Activated CD8-positive, alpha-beta memory T cell treated with anti-CD3 and anti-CD28 coated beads, Interleukin-2, amount 10 ng/mL, durations not matched to agents 7 days and 5 days (primary cell): ENCODE data around the gene RUNX3. TPM values are rescaled to one million over a fixed set of nuclear protein-coding genes. Genes with fewer than 3 reads are reported as not detected.
"Not testable (repeated sequence)": the region's sequence is repeated elsewhere in the genome, so short reads cannot be mapped to it uniquely, and the experiment has no call there.

Experiments
- ATAC-seq: fragments of 150-1000 bp; cut with Tn5 transposase; one replicate; pipeline ENCODE4 v1.10.0; 2021; ENCODE audit warnings: moderate library complexity
- CTCF ChIA-PET: fragments of 350-600 bp; sonication (Branson Sonifier 250); formaldehyde crosslinking; loops from one replicate; lab custom pipeline; 2021; ENCODE audit warnings: antibody characterized with exemption; lab: Charles Lee
- DNase-seq: peaks from one replicate; pipeline ENCODE4 v3.0.0-alpha.2; 2020
- H3K27ac Mint-ChIP-seq: one replicate; pipeline ENCODE4 v1.8.0; 2021; ENCODE audit warnings: mild to moderate bottlenecking, mixed read lengths
- H3K27me3 Mint-ChIP-seq: one replicate; pipeline ENCODE4 v1.8.0; 2021; ENCODE audit warnings: mixed read lengths
- H3K36me3 Mint-ChIP-seq: one replicate; pipeline ENCODE4 v1.8.0; 2021; ENCODE audit warnings: mild to moderate bottlenecking, mixed read lengths
- H3K4me1 Mint-ChIP-seq: one replicate; pipeline ENCODE4 v1.8.0; 2021; ENCODE audit warnings: mixed read lengths
- H3K4me3 Mint-ChIP-seq: one replicate; pipeline ENCODE4 v1.8.0; 2021; ENCODE audit warnings: mild to moderate bottlenecking, moderate library complexity, mixed read lengths
- H3K9me3 Mint-ChIP-seq: one replicate; pipeline ENCODE4 v1.8.0; 2022; ENCODE audit warnings: low read depth, mixed read lengths
- total RNA-seq, 2 experiments: library from RNA; stranded (reverse); gene quantifications; one replicate each; pipeline ENCODE4 v1.2.3, GENCODE V29; 2021

The RUNX3 gene
- total RNA-seq, 2 experiments from 2014 or later, result 224 to 246 TPM

DNA sequence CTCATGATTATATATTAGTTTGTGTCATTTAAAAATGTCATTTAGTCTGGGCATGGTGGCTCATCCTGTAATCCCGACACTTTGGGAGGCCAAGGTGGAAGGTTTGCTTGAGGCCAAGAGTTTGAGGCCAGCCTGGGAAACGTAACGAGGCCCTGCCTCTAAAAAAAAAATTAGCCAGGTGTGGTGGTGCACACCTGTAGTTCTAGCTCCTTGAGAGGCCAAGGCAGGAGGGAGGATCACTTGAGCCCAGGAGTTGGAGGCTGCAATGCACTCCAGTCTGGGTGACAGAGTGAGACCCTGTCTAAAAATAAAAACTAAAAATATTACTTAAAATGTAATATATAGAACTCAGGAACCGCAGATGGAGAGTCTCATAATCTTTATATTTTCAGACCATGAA, 34.6 kb downstream of the RUNX3 start:
- DNase-seq (peak; percentile 33), ATAC-seq (no peak)
- H3K27me3 Mint-ChIP-seq, result peaks cover 2% of the 10 kb centered on the region
- H3K9me3 Mint-ChIP-seq, result peaks cover 14% of the 10 kb centered on the region
- CTCF ChIA-PET, result interaction anchor here (1.0 to 2.0 kb wide), 2 partner anchors 141 to 205 kb away, joined by 3 to 6 read pairs; no protein-coding TSS in a partner anchor
- no peak overlapping the region for H3K4me3 Mint-ChIP-seq
- peaks cover 18% of the 10 kb centered on the region for H3K36me3 Mint-ChIP-seq
- H3K27ac Mint-ChIP-seq, result no peak overlapping the region
- peaks cover 19% of the 10 kb centered on the region for H3K4me1 Mint-ChIP-seq

DNA sequence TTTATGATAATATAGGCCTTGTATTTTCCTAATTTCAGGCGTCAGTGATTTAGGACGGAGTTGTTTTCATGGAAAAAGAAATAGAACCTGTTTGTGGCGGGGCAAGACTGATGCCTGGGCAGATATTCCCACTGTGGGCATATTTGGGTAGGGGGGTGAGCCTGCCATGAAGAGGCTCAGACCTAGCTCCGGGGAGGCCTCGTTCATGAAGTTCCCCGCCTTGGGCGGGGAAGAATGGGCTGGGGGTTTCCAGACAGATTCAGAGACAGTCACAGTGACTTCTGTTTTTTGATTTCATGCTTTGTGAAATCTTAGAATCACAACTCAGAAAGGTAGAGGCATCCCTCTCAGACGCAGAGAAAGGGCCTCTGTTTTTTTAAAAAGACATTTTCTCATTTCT, 36.1 kb downstream of the RUNX3 start:
- H3K9me3 Mint-ChIP-seq, result peaks cover 14% of the 10 kb centered on the region
- H3K4me1 Mint-ChIP-seq, result peaks cover 10% of the 10 kb centered on the region
- peaks cover 4% of the 10 kb centered on the region for H3K27me3 Mint-ChIP-seq
- peak; percentile 37 for DNase-seq
- CTCF ChIA-PET, result interaction anchor here (2.0 kb wide), 1 partner anchor 143 kb away, joined by 6 read pairs; no protein-coding TSS in a partner anchor
- H3K4me3 Mint-ChIP-seq, result no peak overlapping the region
- ATAC-seq, result no peak
- H3K27ac Mint-ChIP-seq, result peak overlapping the region; percentile 2
- peaks cover 17% of the 10 kb centered on the region for H3K36me3 Mint-ChIP-seq

DNA sequence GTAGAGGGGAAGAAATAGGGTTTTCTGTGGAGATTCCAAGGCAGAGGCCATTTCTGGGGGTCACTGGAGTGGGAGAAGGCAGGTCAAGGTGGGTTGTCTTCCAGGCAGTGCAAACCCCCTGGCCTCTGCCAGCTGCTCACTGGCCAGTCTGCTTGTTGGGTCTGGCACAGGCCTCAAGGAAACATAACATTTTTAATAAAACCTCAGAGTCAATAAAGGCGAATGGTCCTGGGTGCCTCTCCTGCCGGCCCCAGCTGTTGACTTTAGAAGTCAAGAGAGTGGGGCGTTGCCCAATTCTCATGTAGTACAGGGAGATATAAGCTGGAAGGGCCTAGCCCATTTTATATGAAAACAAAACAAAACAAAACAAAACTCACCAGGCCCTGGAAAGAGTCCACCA, 36.6 kb downstream of the RUNX3 start:
- DNase-seq (peak; percentile 36), ATAC-seq (no peak)
- Mint-ChIP-seq H3K36me3 (peaks cover 15% of the 10 kb centered on the region), H3K27ac (no peak overlapping the region), H3K4me1 (peaks cover 6% of the 10 kb centered on the region), H3K27me3 (peaks cover 4% of the 10 kb centered on the region), H3K9me3 (peaks cover 14% of the 10 kb centered on the region), H3K4me3 (no peak overlapping the region)
- CTCF ChIA-PET, result interaction anchor here (2.0 kb wide), 1 partner anchor 143 kb away, joined by 6 read pairs; no protein-coding TSS in a partner anchor

DNA sequence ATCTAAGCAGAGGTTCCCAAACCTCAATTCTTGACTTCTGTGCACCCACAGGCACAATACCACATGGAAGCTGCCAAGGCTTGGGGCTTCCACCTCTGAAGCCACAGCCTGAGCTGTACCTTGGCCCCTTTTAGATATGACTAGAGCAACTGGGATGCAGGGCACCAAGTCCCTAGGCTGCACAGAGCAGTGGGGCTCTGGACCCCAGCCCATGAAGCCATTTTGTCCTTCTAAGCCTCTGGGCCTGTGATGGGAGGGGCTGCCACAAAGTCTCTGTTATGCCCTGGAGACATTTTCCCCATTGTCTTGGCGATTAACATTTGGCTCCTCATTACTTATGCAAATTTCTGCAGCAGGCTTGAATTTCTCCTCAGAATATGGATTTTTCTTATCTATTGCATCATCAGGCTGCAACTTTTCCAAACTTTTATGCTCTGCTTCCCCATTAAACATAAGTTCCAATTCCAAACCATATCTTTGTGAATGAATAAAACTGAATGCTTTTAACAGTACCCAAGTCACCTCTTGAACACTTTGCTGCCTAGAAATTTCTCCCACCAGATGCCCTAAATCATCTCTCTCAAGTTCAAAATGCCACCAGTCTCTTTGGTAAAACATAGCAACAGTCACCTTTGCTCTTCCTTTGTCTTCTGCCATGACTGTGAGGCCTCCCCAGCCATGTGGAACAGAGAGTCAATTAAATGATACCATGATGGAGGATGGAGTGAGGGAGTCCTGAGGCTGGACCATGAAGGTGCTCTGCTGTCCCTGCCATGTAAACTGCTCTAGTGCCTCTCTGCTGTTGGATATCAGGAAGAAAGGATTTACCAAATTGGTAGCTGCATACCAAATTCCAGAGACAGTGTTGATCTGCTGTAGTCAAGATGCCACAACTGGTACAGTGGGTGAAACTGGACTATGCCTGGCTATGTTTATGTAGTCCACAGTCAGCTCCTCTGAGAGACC, 37.6 kb downstream of the RUNX3 start:
- H3K27ac Mint-ChIP-seq, result no peak overlapping the region
- DNase-seq (peak; percentile 35), ATAC-seq (no peak)
- no peak overlapping the region for H3K4me3 Mint-ChIP-seq
- peaks cover 4% of the 10 kb centered on the region for H3K27me3 Mint-ChIP-seq
- CTCF ChIA-PET, result no interaction called here
- H3K36me3 Mint-ChIP-seq, result peaks cover 15% of the 10 kb centered on the region
- H3K9me3 Mint-ChIP-seq, result peaks cover 14% of the 10 kb centered on the region
- H3K4me1 Mint-ChIP-seq, result no peaks in the 10 kb centered on the region

DNA sequence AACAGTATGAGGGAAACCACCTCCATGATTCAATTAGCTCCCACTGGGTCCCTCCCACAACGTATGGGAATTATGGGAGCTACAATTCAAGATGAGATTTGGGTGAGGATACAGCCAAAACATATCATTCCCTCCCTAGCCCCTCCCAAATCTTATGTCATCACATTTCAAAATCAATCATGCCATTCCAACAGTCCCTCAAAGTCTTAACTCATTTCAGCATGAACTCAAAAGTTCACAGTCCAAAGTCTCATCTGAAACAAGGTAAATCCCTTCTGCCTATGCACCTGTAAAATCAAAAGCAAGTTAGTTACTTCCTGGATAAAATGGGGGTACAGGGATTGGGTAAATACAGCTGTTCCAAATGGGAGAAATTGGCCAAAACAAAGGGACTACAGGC, 38.7 kb downstream of the RUNX3 start:
- H3K27ac Mint-ChIP-seq, H3K4me1 Mint-ChIP-seq, H3K27me3 Mint-ChIP-seq, CTCF ChIA-PET, ATAC-seq, DNase-seq, H3K4me3 Mint-ChIP-seq: not testable (repeated sequence)
- peaks cover 14% of the 10 kb centered on the region for H3K9me3 Mint-ChIP-seq
- H3K36me3 Mint-ChIP-seq, result peaks cover 15% of the 10 kb centered on the region

DNA sequence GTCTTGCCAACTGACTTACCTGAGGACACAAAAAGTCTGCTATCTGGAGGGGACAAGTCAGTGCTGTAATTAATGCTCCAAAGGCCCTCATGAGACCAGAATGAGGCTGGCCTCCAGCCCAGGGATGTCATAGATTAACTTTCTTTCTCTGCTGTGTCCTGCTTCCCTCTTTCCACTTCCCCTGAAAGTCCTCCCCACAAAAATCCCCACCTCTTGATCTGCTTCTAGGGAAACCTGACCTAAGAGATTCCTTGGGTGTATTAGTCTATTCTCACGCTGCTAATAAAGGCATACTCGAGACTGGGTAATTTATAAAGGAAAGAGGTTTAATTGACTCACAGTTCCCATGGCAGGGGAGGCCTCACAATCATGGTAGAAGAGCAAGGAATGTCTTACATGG, 39.2 kb downstream of the RUNX3 start:
- Mint-ChIP-seq H3K4me1 (no peaks in the 10 kb centered on the region), H3K9me3 (peaks cover 14% of the 10 kb centered on the region), H3K36me3 (peaks cover 15% of the 10 kb centered on the region), H3K27me3 (peaks cover 8% of the 10 kb centered on the region), H3K27ac (no peak overlapping the region), H3K4me3 (no peak overlapping the region)
- CTCF ChIA-PET, result no interaction called here
- no peak for DNase-seq
- ATAC-seq, result no peak

DNA sequence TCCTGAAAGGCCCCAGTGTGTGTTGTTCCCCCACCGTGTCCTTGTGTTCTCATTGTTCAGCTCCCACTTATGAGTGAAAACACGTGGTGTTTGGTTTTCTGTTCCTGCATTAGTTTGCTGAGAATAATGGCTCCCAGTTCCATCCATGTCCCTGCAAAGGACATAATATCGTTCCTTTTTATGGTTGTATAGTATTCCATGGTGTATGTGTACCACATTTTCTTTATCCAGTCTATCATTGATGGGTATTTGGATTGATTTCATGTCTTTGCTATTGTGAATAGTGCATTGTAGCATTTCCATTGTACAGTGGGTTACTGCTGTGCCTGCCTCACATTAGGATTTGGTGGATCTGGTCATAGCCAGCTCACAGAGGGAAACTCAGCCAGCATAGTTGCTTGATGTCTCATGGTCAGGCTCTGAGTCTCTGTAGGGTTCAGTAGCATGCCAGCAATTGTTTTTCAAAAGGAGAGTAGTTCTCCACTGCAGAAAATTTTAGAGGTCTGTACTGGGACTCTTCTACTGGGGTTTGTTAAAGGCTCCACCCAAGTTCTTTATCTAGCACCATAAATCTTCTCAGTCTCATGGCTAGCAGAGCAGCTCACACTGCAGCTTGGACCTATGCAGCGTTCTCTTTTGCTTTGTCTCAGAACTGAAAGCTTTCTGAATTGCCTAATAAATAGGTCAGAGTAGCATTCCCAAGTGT, 41.0 kb downstream of the RUNX3 start:
- Mint-ChIP-seq H3K27ac (no peak overlapping the region), H3K4me3 (no peak overlapping the region), H3K4me1 (no peaks in the 10 kb centered on the region), H3K9me3 (peaks cover 20% of the 10 kb centered on the region), H3K36me3 (peaks cover 22% of the 10 kb centered on the region), H3K27me3 (peaks cover 21% of the 10 kb centered on the region)
- DNase-seq, result no peak
- ATAC-seq, result no peak
- CTCF ChIA-PET, result interaction anchor here (1.4 kb wide), 1 partner anchor 9 kb away, joined by 5 read pairs; no protein-coding TSS in a partner anchor

DNA sequence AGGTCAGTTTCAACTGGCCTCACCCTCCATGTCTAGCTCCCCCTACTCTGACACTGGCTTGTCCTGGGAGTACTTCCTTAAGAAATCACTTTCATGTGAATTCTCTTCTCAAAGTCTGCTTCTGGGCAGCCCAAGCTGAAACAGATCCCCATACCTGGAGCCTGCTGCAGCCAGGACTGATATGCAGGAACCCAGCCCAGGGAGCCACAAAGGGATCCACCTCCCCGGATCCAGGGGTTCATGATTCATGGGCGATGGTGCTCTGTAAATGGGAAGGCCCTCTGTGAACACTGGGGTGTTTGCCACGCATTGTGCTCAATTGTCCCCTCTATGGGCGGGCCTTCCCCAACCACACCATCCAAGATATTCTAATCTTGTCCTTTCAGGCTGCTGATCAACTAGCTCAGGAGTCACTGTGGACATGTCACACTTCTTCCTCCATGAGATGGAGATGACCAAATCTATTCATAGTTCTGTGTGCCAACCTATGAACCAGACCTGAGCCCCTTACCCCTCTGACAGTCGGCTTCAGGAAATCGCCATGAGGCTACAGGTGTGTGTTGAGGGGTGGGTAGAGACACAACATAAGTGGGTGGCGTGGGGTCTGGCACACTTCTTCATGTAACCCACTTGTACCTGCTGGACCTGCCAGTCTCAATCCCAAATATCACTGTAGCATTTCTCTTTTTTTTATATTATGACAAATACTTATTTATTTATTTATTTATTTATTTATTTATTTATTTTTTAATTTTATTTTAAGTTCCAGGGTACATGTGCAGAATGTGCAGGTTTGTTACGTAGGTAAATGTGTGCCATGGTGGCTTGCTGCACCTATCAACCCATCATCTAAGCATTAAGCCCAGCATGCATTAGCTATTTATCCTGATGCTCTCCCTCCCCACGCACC, 41.8 kb downstream of the RUNX3 start:
- DNase-seq (peak; percentile 38), ATAC-seq (no peak)
- CTCF ChIA-PET, result interaction anchor here (1.4 kb wide), 1 partner anchor 10 kb away, joined by 5 read pairs; no protein-coding TSS in a partner anchor
- peaks cover 23% of the 10 kb centered on the region for H3K36me3 Mint-ChIP-seq
- no peaks in the 10 kb centered on the region for H3K4me1 Mint-ChIP-seq
- H3K27me3 Mint-ChIP-seq, result peaks cover 29% of the 10 kb centered on the region
- no peak overlapping the region for H3K4me3 Mint-ChIP-seq
- no peak overlapping the region for H3K27ac Mint-ChIP-seq
- H3K9me3 Mint-ChIP-seq, result peaks cover 23% of the 10 kb centered on the region

DNA sequence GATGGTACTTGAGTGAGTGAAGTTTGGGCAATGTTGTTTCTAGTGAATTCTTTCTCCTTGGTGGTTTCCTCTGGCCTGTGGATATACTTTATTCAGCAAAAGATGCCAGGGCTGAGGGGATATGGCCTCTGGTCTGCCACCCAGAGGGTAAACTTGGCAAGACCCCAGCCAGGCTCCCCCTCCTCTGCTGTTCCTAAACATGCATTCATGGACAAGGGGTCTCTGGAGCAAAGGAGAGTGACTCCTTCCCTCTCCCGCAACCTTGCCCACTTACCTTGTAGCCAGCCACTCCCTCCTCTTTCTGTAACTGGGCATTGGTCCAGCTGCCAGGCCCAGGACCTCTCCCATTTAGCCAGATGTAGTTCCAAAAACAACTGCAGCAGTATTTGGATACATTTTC, 43.8 kb downstream of the RUNX3 start:
- Mint-ChIP-seq H3K27me3 (peaks cover 46% of the 10 kb centered on the region), H3K9me3 (peaks cover 14% of the 10 kb centered on the region)
- no peak for ATAC-seq

DNA sequence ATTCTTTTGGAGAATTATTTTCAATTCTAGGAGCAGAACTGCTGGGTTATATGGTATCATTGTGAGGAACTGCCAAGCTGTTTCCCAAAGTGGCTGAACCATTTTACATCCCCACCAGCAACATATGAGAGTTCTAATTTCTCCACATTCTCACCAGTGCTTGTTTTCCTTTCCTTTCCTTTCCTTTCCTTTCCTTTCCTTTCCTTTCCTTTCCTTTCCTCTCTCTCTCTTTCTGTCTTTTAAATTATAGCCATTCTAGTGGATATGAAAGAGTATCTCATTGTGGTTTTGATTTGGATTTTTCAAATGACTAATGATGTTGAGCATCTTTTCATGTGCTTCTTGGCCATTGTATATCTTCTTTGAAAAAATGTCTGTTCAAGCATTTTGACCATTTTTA, 45.3 kb downstream of the RUNX3 start:
- Mint-ChIP-seq H3K9me3 (peaks cover 12% of the 10 kb centered on the region), H3K27ac (no peak overlapping the region), H3K4me3 (no peak overlapping the region), H3K4me1 (no peaks in the 10 kb centered on the region), H3K36me3 (peaks cover 11% of the 10 kb centered on the region), H3K27me3 (peaks cover 57% of the 10 kb centered on the region)
- DNase-seq (no peak), ATAC-seq (no peak)
- CTCF ChIA-PET, result interaction anchor here (0.6 kb wide), 1 partner anchor 874 kb away, joined by 3 read pairs; no protein-coding TSS in a partner anchor

More for the DNA sequence above, 43.8 kb downstream of the RUNX3 start:
- peaks cover 15% of the 10 kb centered on the region for H3K36me3 Mint-ChIP-seq
- DNase-seq, result no peak
- H3K4me3 Mint-ChIP-seq, result no peak overlapping the region
- no peak overlapping the region for H3K27ac Mint-ChIP-seq
- no peaks in the 10 kb centered on the region for H3K4me1 Mint-ChIP-seq
- CTCF ChIA-PET, result no interaction called here

DNA sequence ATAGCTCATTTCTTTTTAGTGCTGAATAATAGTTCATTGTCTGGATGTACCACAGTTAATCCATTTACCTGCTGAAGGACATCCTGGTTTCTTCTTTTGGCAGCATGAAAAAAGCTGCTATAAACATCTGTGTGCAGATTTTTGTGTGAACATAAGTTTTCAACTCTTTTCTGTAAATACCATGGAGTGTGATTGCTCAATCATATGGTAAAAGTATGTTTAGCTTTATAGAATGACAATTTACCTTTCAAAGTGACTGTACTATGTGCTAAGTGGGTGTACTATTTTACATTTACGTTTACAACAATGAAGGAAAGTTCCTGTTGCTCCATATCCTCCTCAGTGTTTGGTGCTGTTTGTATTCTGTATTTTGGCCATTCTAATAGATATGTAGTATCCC, 49.0 kb downstream of the RUNX3 start:
- peaks cover 12% of the 10 kb centered on the region for H3K9me3 Mint-ChIP-seq
- CTCF ChIA-PET, result interaction anchor here (1.3 to 2.0 kb wide), 2 partner anchors 17 to 133 kb away, joined by 4 read pairs; no protein-coding TSS in a partner anchor
- ATAC-seq, result no peak
- peaks cover 69% of the 10 kb centered on the region for H3K27me3 Mint-ChIP-seq
- H3K4me3 Mint-ChIP-seq, result no peak overlapping the region
- peaks cover 11% of the 10 kb centered on the region for H3K36me3 Mint-ChIP-seq
- no peak for DNase-seq
- H3K27ac Mint-ChIP-seq, result no peak overlapping the region
- H3K4me1 Mint-ChIP-seq, result no peaks in the 10 kb centered on the region
